GF-D8 (cell line): ENCODE data around the gene SHFL.

Source experiments
- DNase-seq: peaks from one replicate; lab custom pipeline; 2025; lab: John Stamatoyannopoulos, UW

SHFL gene

GRCh38 chr19:10085641-10086590 is at the start of gene SHFL:
Gene SHFL (plus strand): TSS chr19:10086317. CDS start chr19:10086428, 111 bp downstream.
- DNase-seq, result no peak

GRCh38 chr19:10036601-10037071 is 49.5 kb upstream of the SHFL start:
- no peak for DNase-seq

- no peak for DNase-seq
Observed at GRCh38 chr19:10037367-10037766, 48.8 kb upstream of the SHFL start.

- no peak for DNase-seq
Observed at GRCh38 chr19:10037809-10038208, 48.3 kb upstream of the SHFL start.

GRCh38 chr19:10043286-10043927 is 42.7 kb upstream of the SHFL start:
- no peak for DNase-seq

- DNase-seq, result no peak
Observed at GRCh38 chr19:10044390-10044789, 41.7 kb upstream of the SHFL start.

GRCh38 chr19:10045371-10045770 is 40.7 kb upstream of the SHFL start:
- no peak for DNase-seq

GRCh38 chr19:10049626-10050025 is 36.5 kb upstream of the SHFL start:
- DNase-seq, result no peak

GRCh38 chr19:10052602-10053360 is 33.3 kb upstream of the SHFL start:
- no peak for DNase-seq

- DNase-seq, result no peak
Observed at GRCh38 chr19:10061717-10062310, 24.3 kb upstream of the SHFL start.

GRCh38 chr19:10068205-10068604 is 17.9 kb upstream of the SHFL start:
- no peak for DNase-seq

- DNase-seq, result no peak
Observed at GRCh38 chr19:10069046-10069445, 17.1 kb upstream of the SHFL start.

- no peak for DNase-seq
Observed at GRCh38 chr19:10070730-10071446, 15.2 kb upstream of the SHFL start.

GRCh38 chr19:10074153-10074552 is 12.0 kb upstream of the SHFL start:
- DNase-seq, result peak; percentile 11

- DNase-seq, result no peak
Observed at GRCh38 chr19:10076535-10076934, 9.6 kb upstream of the SHFL start.

GRCh38 chr19:10078329-10078728 is 7.8 kb upstream of the SHFL start:
- DNase-seq, result no peak

GRCh38 chr19:10079031-10079453 is 7.1 kb upstream of the SHFL start:
- no peak for DNase-seq

- DNase-seq, result no peak
Observed at GRCh38 chr19:10083911-10084310, 2.2 kb upstream of the SHFL start.

- DNase-seq, result no peak
Observed at GRCh38 chr19:10084803-10085202, 1.3 kb upstream of the SHFL start.

GRCh38 chr19:10086591-10087192 is 575 bp downstream of the SHFL start:
- no peak for DNase-seq
